ENCODE measurements around the gene TREH.
"Not testable (repeated sequence)": the region's sequence is repeated elsewhere in the genome, so short reads cannot be mapped to it uniquely, and the experiment has no call there.

The TREH gene, protein sequence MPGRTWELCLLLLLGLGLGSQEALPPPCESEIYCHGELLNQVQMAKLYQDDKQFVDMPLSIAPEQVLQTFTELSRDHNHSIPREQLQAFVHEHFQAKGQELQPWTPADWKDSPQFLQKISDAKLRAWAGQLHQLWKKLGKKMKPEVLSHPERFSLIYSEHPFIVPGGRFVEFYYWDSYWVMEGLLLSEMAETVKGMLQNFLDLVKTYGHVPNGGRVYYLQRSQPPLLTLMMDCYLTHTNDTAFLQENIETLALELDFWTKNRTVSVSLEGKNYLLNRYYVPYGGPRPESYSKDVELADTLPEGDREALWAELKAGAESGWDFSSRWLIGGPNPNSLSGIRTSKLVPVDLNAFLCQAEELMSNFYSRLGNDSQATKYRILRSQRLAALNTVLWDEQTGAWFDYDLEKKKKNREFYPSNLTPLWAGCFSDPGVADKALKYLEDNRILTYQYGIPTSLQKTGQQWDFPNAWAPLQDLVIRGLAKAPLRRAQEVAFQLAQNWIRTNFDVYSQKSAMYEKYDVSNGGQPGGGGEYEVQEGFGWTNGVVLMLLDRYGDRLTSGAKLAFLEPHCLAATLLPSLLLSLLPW

DNA sequence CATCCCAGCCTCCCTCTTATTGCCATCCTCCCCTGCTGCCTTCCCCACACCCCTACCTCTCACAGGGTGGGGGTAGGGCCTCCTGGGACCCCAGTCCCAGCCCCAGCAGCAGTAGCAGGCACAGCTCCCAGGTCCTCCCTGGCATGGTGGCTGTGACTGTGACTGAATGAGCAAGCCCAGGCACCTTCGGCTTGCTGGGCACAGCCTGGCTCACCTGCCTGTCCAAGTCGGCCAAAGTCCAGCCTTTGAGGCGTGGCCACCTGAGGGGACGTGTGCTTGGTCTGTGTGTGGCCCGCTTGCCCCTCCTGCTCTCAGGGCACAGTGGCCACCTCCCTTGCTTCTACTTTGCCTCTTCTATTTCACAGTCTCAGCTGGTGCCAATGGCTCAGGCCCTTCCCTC is at the start of gene TREH:
TREH (minus strand) TSS at position 168 of the 400 bp plus-strand sequence; CDS start at position 145, 23 bp downstream.
- H3K4me3 ChIP-seq (ENCODE audit: low read length in 2 of 2): no peak within 1 kb of the TSS
- H3K27me3 ChIP-seq (ENCODE audit: control insufficient read depth in 1 of 2, insufficient read depth in 2 of 2, low read length in 2 of 2): no peaks in the 10 kb centered on the region
- H3K9me3 ChIP-seq (ENCODE audit: control insufficient read depth in 2 of 2, low read length in 2 of 2): no peaks in the 10 kb centered on the region
- no peak within 1 kb of the TSS for H3K27ac ChIP-seq (ENCODE audit: low read length)
- no peaks in the 10 kb centered on the region for H3K4me1 ChIP-seq (ENCODE audit: control insufficient read depth, insufficient read depth, low read length)
- H3K36me3 ChIP-seq (ENCODE audit: control insufficient read depth in 2 of 2, insufficient read depth in 2 of 2, low read length in 2 of 2): no peaks in the 10 kb centered on the region
- H3K9ac ChIP-seq (ENCODE audit: low read length in 2 of 2): no peak within 1 kb of the TSS

- not testable (repeated sequence) for H3K4me1 ChIP-seq (ENCODE audit: control insufficient read depth, insufficient read depth, low read length); H3K27me3 ChIP-seq (ENCODE audit: control insufficient read depth in 1 of 2, insufficient read depth in 2 of 2, low read length in 2 of 2); H3K27ac ChIP-seq (ENCODE audit: low read length); H3K4me3 ChIP-seq (ENCODE audit: low read length in 2 of 2); H3K9ac ChIP-seq (ENCODE audit: low read length in 2 of 2); H3K9me3 ChIP-seq (ENCODE audit: control insufficient read depth in 2 of 2, low read length in 2 of 2); H3K36me3 ChIP-seq (ENCODE audit: control insufficient read depth in 2 of 2, insufficient read depth in 2 of 2, low read length in 2 of 2)
Measured at GRCh38 chr11:118728112-118728511, 48.7 kb upstream of the TREH start.

DNA sequence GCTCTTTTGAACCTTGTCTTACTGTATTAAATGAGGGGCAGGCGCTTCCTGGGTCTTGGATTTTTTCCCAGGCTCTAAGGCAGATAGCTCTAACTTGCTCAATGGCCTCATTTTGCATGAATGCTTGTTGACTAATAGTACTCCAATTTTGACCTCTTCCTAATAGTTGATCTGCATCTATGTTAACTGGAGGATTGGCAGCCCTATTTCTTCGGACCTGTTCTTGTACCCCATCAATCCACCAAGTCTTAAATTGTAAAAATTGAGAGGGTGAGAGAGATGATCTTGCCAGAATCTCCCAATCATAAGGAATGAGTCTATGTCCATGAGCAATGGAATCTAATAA is 48.2 kb upstream of the TREH start:
- not testable (repeated sequence) for H3K4me1 ChIP-seq (ENCODE audit: control insufficient read depth, insufficient read depth, low read length); H3K4me3 ChIP-seq (ENCODE audit: low read length in 2 of 2); H3K9ac ChIP-seq (ENCODE audit: low read length in 2 of 2); H3K9me3 ChIP-seq (ENCODE audit: control insufficient read depth in 2 of 2, low read length in 2 of 2); H3K36me3 ChIP-seq (ENCODE audit: control insufficient read depth in 2 of 2, insufficient read depth in 2 of 2, low read length in 2 of 2); H3K27ac ChIP-seq (ENCODE audit: low read length); H3K27me3 ChIP-seq (ENCODE audit: control insufficient read depth in 1 of 2, insufficient read depth in 2 of 2, low read length in 2 of 2)

- not testable (repeated sequence) for H3K9ac ChIP-seq (ENCODE audit: low read length in 2 of 2); H3K4me3 ChIP-seq (ENCODE audit: low read length in 2 of 2); H3K27me3 ChIP-seq (ENCODE audit: control insufficient read depth in 1 of 2, insufficient read depth in 2 of 2, low read length in 2 of 2); H3K36me3 ChIP-seq (ENCODE audit: control insufficient read depth in 2 of 2, insufficient read depth in 2 of 2, low read length in 2 of 2); H3K9me3 ChIP-seq (ENCODE audit: control insufficient read depth in 2 of 2, low read length in 2 of 2); H3K27ac ChIP-seq (ENCODE audit: low read length); H3K4me1 ChIP-seq (ENCODE audit: control insufficient read depth, insufficient read depth, low read length)
Measured at GRCh38 chr11:118727001-118727720, 47.7 kb upstream of the TREH start.

- not testable (repeated sequence) for H3K9ac ChIP-seq (ENCODE audit: low read length in 2 of 2); H3K27me3 ChIP-seq (ENCODE audit: control insufficient read depth in 1 of 2, insufficient read depth in 2 of 2, low read length in 2 of 2); H3K27ac ChIP-seq (ENCODE audit: low read length); H3K4me1 ChIP-seq (ENCODE audit: control insufficient read depth, insufficient read depth, low read length); H3K4me3 ChIP-seq (ENCODE audit: low read length in 2 of 2); H3K36me3 ChIP-seq (ENCODE audit: control insufficient read depth in 2 of 2, insufficient read depth in 2 of 2, low read length in 2 of 2); H3K9me3 ChIP-seq (ENCODE audit: control insufficient read depth in 2 of 2, low read length in 2 of 2)
Measured at GRCh38 chr11:118721478-118722015, 42.1 kb upstream of the TREH start.

- H3K27me3 ChIP-seq (ENCODE audit: control insufficient read depth in 1 of 2, insufficient read depth in 2 of 2, low read length in 2 of 2); H3K9ac ChIP-seq (ENCODE audit: low read length in 2 of 2); H3K4me3 ChIP-seq (ENCODE audit: low read length in 2 of 2); H3K27ac ChIP-seq (ENCODE audit: low read length); H3K9me3 ChIP-seq (ENCODE audit: control insufficient read depth in 2 of 2, low read length in 2 of 2); H3K36me3 ChIP-seq (ENCODE audit: control insufficient read depth in 2 of 2, insufficient read depth in 2 of 2, low read length in 2 of 2); H3K4me1 ChIP-seq (ENCODE audit: control insufficient read depth, insufficient read depth, low read length): not testable (repeated sequence)
Measured at GRCh38 chr11:118720740-118721139, 41.3 kb upstream of the TREH start.

DNA sequence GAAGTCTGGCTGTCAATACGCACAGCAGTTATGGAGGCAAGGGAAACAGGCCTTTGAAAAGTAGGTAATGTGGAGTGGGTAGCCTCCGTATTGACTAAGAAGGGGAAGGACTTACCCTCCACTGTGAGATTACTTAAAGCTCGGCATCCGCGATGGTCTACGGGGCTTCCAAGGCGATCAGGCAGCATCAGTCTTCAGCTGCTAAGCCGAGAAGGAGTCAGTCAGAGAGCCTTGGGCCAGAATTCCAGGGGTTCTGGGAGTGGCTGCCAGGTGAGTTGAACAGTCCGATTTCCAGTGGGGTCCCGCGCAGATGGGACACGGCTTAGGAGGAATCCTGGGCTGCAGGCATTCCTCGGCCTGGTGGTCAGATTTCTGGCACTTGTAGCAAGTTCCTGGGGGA is 40.6 kb upstream of the TREH start:
- H3K4me3 ChIP-seq (ENCODE audit: low read length in 2 of 2); H3K9ac ChIP-seq (ENCODE audit: low read length in 2 of 2); H3K27ac ChIP-seq (ENCODE audit: low read length); H3K9me3 ChIP-seq (ENCODE audit: control insufficient read depth in 2 of 2, low read length in 2 of 2); H3K36me3 ChIP-seq (ENCODE audit: control insufficient read depth in 2 of 2, insufficient read depth in 2 of 2, low read length in 2 of 2); H3K4me1 ChIP-seq (ENCODE audit: control insufficient read depth, insufficient read depth, low read length); H3K27me3 ChIP-seq (ENCODE audit: control insufficient read depth in 1 of 2, insufficient read depth in 2 of 2, low read length in 2 of 2): not testable (repeated sequence)

GRCh38 chr11:118718562-118718961 is 39.1 kb upstream of the TREH start:
- H3K36me3 ChIP-seq (ENCODE audit: control insufficient read depth in 2 of 2, insufficient read depth in 2 of 2, low read length in 2 of 2); H3K9me3 ChIP-seq (ENCODE audit: control insufficient read depth in 2 of 2, low read length in 2 of 2); H3K27me3 ChIP-seq (ENCODE audit: control insufficient read depth in 1 of 2, insufficient read depth in 2 of 2, low read length in 2 of 2); H3K27ac ChIP-seq (ENCODE audit: low read length); H3K4me1 ChIP-seq (ENCODE audit: control insufficient read depth, insufficient read depth, low read length); H3K4me3 ChIP-seq (ENCODE audit: low read length in 2 of 2); H3K9ac ChIP-seq (ENCODE audit: low read length in 2 of 2): not testable (repeated sequence)

- H3K27ac ChIP-seq (ENCODE audit: low read length); H3K4me1 ChIP-seq (ENCODE audit: control insufficient read depth, insufficient read depth, low read length); H3K4me3 ChIP-seq (ENCODE audit: low read length in 2 of 2); H3K36me3 ChIP-seq (ENCODE audit: control insufficient read depth in 2 of 2, insufficient read depth in 2 of 2, low read length in 2 of 2); H3K27me3 ChIP-seq (ENCODE audit: control insufficient read depth in 1 of 2, insufficient read depth in 2 of 2, low read length in 2 of 2); H3K9ac ChIP-seq (ENCODE audit: low read length in 2 of 2); H3K9me3 ChIP-seq (ENCODE audit: control insufficient read depth in 2 of 2, low read length in 2 of 2): not testable (repeated sequence)
Measured at GRCh38 chr11:118717733-118718132, 38.3 kb upstream of the TREH start.

- not testable (repeated sequence) for H3K4me1 ChIP-seq (ENCODE audit: control insufficient read depth, insufficient read depth, low read length); H3K9ac ChIP-seq (ENCODE audit: low read length in 2 of 2); H3K4me3 ChIP-seq (ENCODE audit: low read length in 2 of 2); H3K27me3 ChIP-seq (ENCODE audit: control insufficient read depth in 1 of 2, insufficient read depth in 2 of 2, low read length in 2 of 2); H3K36me3 ChIP-seq (ENCODE audit: control insufficient read depth in 2 of 2, insufficient read depth in 2 of 2, low read length in 2 of 2); H3K9me3 ChIP-seq (ENCODE audit: control insufficient read depth in 2 of 2, low read length in 2 of 2); H3K27ac ChIP-seq (ENCODE audit: low read length)
Measured at GRCh38 chr11:118717221-118717620, 37.8 kb upstream of the TREH start.

DNA sequence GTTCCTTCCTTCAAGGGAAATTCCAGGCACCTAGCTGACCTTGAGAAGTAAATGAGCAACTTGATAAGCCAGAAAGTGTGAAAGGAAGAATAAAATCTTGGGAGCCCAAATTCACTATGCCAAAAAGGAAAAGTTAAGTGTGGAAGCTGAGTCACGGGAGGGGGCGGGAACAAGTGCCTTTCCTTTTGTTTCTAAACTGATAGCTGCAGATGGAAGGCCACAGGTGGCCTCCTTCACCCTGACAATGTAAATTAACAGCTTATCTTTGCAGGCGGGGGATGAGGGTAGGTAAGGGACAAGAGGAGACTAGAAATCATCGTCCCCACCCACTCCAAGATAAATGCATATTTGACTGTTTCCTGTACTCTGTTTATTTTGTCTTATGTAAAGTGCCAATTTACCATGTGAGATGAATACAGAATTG is 36.4 kb upstream of the TREH start:
- no peak overlapping the region for H3K27ac ChIP-seq (ENCODE audit: low read length)

More for the DNA sequence above, 36.4 kb upstream of the TREH start:
- no peaks in the 10 kb centered on the region for H3K36me3 ChIP-seq (ENCODE audit: control insufficient read depth in 2 of 2, insufficient read depth in 2 of 2, low read length in 2 of 2)
- no peaks in the 10 kb centered on the region for H3K27me3 ChIP-seq (ENCODE audit: control insufficient read depth in 1 of 2, insufficient read depth in 2 of 2, low read length in 2 of 2)
- peaks cover 4% of the 10 kb centered on the region for H3K4me1 ChIP-seq (ENCODE audit: control insufficient read depth, insufficient read depth, low read length)
- H3K4me3 ChIP-seq (ENCODE audit: low read length in 2 of 2): no peak overlapping the region
- H3K9me3 ChIP-seq (ENCODE audit: control insufficient read depth in 2 of 2, low read length in 2 of 2): no peaks in the 10 kb centered on the region
- no peak overlapping the region for H3K9ac ChIP-seq (ENCODE audit: low read length in 2 of 2)
